Uterus (tissue), 4 donors: ENCODE results near the gene MUC2. TPM values are rescaled to one million over a fixed set of nuclear protein-coding genes. Genes with fewer than 3 reads are reported as not detected.

Experiments
- DNase-seq, 2 donors: peaks; one replicate each; pipeline ENCODE4 v3.0.0-alpha.2; 2019 to 2020
- H3K27ac ChIP-seq, 2 donors: fragments of 200-600 bp; sonication (generic); 1 replicate in 1 of 2; 2 replicates in 1 of 2; pipeline ENCODE4 v1.5.1; 2016 to 2018
- H3K27me3 ChIP-seq, 2 donors: fragments of 200-600 bp; sonication (generic); one replicate each; pipeline ENCODE4 v1.5.1; 2018 to 2019; ENCODE audit warnings: control low read depth in 1 of 2
- H3K36me3 ChIP-seq, 2 donors: fragments of 200-600 bp; sonication (generic); one replicate each; pipeline ENCODE4 v1.5.1; 2019; ENCODE audit warnings: control low read depth in 1 of 2
- H3K4me1 ChIP-seq, 2 donors: fragments of 200-600 bp; sonication (generic); one replicate each; pipeline ENCODE4 v1.5.1; 2018 to 2019; ENCODE audit warnings: control low read depth in 1 of 2
- H3K4me3 ChIP-seq, 2 donors: fragments of 200-600 bp; sonication (generic); 1 replicate in 1 of 2; 2 replicates in 1 of 2; pipeline ENCODE4 v1.5.1; 2018 to 2019; ENCODE audit warnings: mild to moderate bottlenecking in 1 of 2
- H3K9me3 ChIP-seq, 2 donors: fragments of 200-600 bp; sonication (generic); one replicate each; pipeline ENCODE4 v1.5.1; 2019; ENCODE audit warnings: control low read depth in 1 of 2
- POLR2A ChIP-seq, 2 donors: fragments of 450-650 bp; IDR thresholded peaks; one replicate each; pipeline ENCODE4 v1.6.1; 2016; ENCODE audit warnings: antibody characterized with exemption in 2 of 2, mild to moderate bottlenecking in 1 of 2, moderate library complexity in 1 of 2
- intact Hi-C: fragments of 100-400 bp; cut with DNase I; formaldehyde crosslinking; loops from one replicate; pipeline ENCODE4 v1.15.1; 2023; ENCODE audit warnings: low total_unique reads
- total RNA-seq, 4 donors: library from RNA; depleted of rRNA in 3 of 4; stranded (reverse); fragments of >200 nt in 3 of 4; gene quantifications; one replicate each; pipeline versions ENCODE4 v1.1.0 to v1.2.4, GENCODE V29; 2014 to 2023
- TF ChIP-seq, protein P1 (sequence below), 4 experiments: fragments of 200-600 bp in 2 of 4; fragments of 450-650 bp in 2 of 4; sonication (generic) in 2 of 4; IDR thresholded peaks; one replicate each; pipeline ENCODE4 v1.5.1; 2016 to 2019; ENCODE audit warnings: antibody characterized with exemption in 4 of 4, mild to moderate bottlenecking in 2 of 4, moderate library complexity in 1 of 4
- donor health status: DM: yes; HTN: yes; CAD: no.

The MUC2 gene
- total RNA-seq, 4 donors from 2014 or later: 0.06 to 1.8 (median 0.26) TPM; not detected in 1

DNA sequence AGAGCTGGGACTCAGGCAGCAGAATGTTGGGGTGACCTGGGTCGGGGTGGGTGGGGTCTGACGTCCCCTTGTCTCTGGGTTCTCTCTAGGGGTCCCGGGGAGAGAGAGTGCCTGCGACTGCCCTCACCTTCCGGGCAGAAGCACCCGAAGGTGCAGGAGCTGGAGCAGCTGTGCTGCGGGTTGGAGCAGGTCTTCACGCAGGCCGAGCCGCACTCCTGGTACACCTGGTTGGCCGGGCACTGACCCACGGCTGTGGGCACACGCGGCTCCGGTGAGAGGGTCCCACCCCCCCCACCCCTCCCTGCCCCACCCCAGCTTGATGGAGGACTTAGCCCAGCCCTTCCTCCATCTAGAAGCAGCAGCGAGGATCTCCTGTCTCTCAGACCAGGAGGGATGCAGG is 44.6 kb upstream of the MUC2 start:
- H3K9me3 ChIP-seq: no peaks in the 10 kb centered on the region
- H3K4me3 ChIP-seq: no peak overlapping the region
- intact Hi-C loops: no loop called here
- no peak for DNase-seq
- no peaks in the 10 kb centered on the region for H3K36me3 ChIP-seq
- no peaks in the 10 kb centered on the region for H3K4me1 ChIP-seq
- TF ChIP-seq POLR2A (IDR thresholded peaks at IDR 0.05): no peak
- no peak overlapping the region for H3K27ac ChIP-seq
- H3K27me3 ChIP-seq: no peaks in the 10 kb centered on the region

DNA sequence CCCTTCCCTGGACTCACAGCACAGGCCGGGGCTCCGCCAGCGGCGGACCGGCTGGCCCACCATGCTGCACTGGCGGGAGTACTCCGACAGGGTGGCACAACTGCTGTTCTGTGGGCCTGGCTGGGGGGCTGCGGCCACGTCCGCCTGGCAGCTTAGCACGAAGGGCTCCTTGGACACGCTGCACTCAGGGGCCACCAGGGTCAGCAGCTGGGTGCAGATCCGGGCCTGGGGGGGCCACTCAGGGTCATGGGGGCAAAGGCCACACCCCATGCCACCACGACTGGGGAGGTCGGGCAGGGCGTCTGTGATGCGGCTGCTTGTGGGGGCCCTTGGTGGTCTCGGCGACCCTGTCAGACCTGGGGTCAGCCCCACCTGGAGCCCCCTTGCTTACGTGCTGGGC is 44.1 kb upstream of the MUC2 start:
- H3K4me3 ChIP-seq: no peak overlapping the region
- TF ChIP-seq POLR2A (IDR thresholded peaks at IDR 0.05): no peak
- TF ChIP-seq, protein P1, sequence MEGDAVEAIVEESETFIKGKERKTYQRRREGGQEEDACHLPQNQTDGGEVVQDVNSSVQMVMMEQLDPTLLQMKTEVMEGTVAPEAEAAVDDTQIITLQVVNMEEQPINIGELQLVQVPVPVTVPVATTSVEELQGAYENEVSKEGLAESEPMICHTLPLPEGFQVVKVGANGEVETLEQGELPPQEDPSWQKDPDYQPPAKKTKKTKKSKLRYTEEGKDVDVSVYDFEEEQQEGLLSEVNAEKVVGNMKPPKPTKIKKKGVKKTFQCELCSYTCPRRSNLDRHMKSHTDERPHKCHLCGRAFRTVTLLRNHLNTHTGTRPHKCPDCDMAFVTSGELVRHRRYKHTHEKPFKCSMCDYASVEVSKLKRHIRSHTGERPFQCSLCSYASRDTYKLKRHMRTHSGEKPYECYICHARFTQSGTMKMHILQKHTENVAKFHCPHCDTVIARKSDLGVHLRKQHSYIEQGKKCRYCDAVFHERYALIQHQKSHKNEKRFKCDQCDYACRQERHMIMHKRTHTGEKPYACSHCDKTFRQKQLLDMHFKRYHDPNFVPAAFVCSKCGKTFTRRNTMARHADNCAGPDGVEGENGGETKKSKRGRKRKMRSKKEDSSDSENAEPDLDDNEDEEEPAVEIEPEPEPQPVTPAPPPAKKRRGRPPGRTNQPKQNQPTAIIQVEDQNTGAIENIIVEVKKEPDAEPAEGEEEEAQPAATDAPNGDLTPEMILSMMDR (IDR thresholded peaks at IDR 0.05): no peak

DNA sequence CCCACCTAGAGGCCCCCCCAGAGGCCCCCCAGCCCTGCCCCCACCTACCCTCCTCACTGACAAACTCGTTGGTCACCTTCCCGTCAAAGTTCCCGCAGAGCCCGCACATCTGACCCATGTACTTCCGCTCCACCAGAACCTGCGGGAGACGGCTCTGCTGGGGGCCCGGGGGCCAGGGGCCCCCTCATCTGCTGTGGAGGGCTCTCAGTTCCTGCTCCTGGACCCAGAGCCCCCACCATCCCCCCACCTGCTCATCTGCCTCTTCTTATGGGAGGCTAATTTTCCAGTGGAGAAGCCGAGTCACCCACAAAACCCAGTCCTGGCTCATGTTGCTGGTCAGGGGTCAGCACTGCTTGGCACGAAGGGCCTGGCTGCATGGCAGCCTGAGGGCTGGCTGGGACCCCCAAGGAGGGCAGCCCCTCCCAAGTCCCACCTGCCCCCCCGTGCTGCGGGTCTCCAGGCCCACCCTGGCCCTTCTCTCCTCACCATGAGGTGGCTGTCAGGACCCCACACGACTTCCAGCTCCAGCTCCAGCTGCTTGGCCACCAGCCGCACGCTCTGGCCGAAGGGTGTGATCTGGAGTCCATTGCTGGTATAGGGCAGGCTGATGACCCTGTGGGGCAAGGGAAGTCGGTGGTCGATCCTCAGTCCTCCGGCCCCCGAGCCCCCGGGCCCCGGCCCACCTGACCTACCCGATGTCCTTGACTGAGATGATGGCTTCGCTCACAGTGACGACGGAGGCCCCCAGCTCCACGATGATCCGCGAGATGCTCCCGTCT is 43.4 kb upstream of the MUC2 start:
- Histone ChIP-seq H3K4me3 (no peak overlapping the region), H3K36me3 (no peaks in the 10 kb centered on the region), H3K9me3 (no peaks in the 10 kb centered on the region), H3K27ac (no peak overlapping the region), H3K4me1 (no peaks in the 10 kb centered on the region), H3K27me3 (no peaks in the 10 kb centered on the region)
- TF ChIP-seq POLR2A (IDR thresholded peaks at IDR 0.05): no peak
- TF ChIP-seq, protein P1 (IDR thresholded peaks at IDR 0.05): no peak
- DNase-seq: no peak
- intact Hi-C loops: no loop called here

More for the DNA sequence above, 44.1 kb upstream of the MUC2 start:
- H3K36me3 ChIP-seq: no peaks in the 10 kb centered on the region
- no peaks in the 10 kb centered on the region for H3K27me3 ChIP-seq
- no peak for DNase-seq
- no peaks in the 10 kb centered on the region for H3K4me1 ChIP-seq
- intact Hi-C loops: no loop called here
- H3K27ac ChIP-seq: no peak overlapping the region
- H3K9me3 ChIP-seq: no peaks in the 10 kb centered on the region

DNA sequence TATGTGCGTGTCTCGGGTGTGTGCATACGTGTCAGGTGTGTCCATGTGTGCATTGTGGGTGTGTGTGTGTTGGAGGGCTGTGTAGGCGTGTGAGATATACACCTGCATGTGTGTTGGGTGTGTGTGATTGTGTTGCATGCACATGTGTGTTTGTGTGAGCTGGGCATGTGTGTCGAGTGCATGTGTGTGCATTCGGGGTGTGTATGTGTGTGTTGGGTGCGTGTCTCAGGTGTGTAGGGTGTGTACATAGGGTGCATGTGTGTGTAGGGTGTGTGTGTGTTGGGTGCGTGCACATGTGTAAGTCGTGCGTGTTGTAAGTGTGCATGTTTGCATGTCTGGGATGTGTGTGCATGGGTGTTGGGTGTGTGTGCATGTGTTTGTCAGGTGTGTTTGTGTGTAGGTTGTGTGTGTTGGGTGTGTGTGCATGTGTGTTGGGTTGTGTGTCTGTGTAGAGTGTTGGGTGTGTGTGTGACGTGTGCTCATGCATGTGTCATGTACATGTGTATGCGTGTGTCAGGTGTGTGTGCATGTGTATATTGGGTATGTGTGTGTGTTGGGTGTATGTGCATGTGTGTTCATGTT is 42.3 kb upstream of the MUC2 start:
- no peak overlapping the region for H3K4me3 ChIP-seq
- DNase-seq: no peak
- intact Hi-C loops: no loop called here
- H3K9me3 ChIP-seq: no peaks in the 10 kb centered on the region
- no peaks in the 10 kb centered on the region for H3K4me1 ChIP-seq
- no peaks in the 10 kb centered on the region for H3K36me3 ChIP-seq
- TF ChIP-seq POLR2A (IDR thresholded peaks at IDR 0.05): no peak
- TF ChIP-seq, protein P1 (IDR thresholded peaks at IDR 0.05): no peak
- H3K27ac ChIP-seq: no peak overlapping the region
- no peaks in the 10 kb centered on the region for H3K27me3 ChIP-seq

DNA sequence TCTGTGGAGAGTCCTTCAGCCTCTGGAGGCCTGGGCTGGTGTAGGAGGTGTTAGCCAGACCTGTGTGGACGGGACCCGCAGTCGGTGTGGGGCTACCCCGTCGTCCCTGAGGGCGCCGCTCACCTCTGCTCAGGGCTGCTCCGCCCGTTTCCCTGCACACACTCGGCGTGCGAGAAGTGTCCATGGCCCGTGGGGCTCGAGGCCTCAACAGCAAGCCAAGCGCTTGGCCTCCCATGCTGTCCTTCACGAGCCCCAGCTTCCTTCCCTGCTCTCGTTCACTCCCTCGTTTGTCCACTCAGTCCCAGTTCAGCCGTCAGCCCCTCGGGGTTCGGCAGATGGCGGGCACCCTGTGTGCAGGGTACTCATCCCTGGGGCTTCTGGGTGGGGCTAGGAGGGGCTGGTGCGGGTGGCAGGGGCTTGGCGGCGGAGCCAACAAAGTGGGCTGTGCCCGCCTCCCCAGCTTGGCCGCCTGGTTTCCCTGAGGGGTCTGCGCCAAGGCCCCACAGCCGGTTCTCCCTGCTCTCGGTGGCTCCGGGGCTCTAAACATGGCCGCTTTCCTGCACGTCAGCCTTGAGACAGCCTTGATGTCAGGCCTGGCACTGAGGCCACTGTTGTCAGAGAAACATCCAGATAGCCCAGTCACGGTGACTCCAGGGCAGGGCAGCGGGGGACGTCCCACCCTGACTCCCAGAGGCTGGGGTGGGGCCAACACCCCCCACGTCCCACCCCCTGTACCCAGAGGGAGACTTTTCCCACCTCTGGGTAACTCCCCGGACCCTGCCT is 41.5 kb upstream of the MUC2 start:
- Histone ChIP-seq H3K9me3 (no peaks in the 10 kb centered on the region), H3K27ac (no peak overlapping the region), H3K27me3 (no peaks in the 10 kb centered on the region), H3K36me3 (no peaks in the 10 kb centered on the region), H3K4me1 (no peaks in the 10 kb centered on the region), H3K4me3 (no peak overlapping the region)
- TF ChIP-seq, protein P1 (IDR thresholded peaks at IDR 0.05): no peak
- TF ChIP-seq POLR2A (IDR thresholded peaks at IDR 0.05): no peak
- intact Hi-C loops: no loop called here
- no peak for DNase-seq
